ENCODE measurements around the gene EPHB4.

EPHB4 gene

DNA sequence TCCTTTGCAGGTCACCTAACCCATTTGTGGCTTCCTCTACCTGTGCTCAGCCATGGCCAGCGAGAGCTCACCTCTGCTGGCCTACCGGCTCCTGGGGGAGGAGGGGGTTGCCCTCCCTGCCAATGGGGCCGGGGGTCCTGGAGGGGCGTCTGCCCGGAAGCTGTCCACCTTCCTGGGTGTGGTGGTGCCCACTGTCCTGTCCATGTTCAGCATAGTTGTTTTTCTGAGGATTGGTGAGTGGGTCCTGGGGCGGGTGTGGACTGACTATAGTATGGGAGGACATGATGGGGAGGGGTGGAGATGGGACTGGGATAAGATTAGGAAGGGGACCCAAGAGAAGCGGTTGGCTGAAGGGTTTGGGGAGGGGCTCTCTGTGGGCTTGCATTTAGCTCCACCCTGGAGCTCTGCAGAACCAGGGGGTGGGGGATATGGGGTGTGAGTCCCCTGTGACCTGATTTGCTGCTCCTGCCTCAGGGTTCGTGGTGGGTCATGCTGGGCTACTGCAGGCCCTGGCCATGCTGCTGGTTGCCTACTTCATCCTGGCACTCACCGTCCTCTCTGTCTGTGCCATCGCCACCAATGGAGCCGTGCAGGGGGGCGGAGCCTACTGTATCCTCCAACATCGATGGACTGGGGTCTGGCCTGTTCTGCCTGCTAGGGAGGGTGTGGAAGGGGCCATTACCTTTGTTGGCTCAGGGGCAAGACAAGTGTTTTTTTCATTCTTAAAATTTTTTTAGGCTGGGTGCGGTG is 27.0 kb upstream of the EPHB4 start:
- no peak for DNase-seq

DNA sequence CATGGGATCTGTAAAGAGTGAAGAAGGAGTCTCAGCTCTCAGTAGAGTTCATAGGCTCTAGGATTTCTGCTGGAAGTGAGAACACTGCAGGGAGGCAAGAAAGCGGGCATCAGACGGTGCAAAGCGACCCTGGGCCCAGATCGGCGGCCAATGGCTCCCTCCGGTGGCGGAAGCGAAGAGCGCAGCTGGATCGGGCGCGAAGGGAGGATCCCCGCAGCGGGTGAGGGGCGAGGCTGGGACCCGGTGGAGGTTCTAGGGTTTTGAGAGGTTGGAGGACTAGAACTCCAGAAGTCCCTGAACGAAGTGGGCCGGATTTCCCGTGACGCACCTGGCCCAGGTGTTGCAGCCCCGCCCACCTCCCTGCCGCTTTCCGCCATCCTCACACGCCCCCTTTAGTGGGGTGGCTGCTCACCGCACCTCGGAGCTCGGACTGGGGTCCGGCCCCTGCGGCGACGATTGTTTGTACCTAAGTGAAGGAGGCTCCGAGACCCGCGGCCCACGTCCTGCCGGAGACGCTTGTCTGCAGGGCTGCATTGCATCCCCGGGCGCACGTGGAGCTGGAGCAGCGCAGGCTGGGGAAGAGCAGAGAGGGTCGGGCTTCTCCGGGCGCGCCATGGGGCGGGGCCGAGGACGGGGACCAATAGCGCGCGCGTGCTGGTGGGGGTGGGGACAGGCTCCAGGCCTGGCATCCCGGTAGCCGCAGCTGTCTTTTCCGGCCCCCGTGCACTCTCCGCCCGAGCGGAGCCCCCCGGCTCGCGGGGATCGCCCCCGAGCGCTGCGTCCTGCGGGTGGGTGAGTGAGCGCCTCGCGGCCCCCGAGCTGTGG is 24.9 kb upstream of the EPHB4 start, which contains the start of gene SLC12A9:
TSS of gene SLC12A9 (plus strand) at position 666 of the 825 bp plus-strand sequence. CDS start 1,485 bp downstream, outside the sequence.
- peak; percentile 81 to 84 for DNase-seq

DNA sequence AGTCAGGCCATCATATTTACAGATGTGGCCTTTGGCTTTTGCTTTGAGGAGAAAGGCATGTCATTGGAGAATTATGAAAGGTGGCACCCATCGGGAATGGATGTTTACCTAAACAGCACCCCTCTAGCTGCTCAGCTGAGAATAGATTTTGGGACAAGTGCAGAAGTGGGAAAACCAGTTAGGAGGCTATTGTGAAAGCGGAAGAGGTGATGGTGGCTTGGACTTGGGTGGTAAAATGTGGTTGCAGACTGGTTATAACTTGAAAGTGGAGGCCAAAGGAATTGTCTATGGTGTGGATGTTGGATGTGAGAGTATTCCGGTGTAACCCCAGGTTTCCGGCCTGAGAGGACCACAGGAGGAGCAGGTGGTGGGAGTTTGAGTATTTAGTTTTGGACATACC is 20.0 kb upstream of the EPHB4 start:
- DNase-seq, result no peak

DNA sequence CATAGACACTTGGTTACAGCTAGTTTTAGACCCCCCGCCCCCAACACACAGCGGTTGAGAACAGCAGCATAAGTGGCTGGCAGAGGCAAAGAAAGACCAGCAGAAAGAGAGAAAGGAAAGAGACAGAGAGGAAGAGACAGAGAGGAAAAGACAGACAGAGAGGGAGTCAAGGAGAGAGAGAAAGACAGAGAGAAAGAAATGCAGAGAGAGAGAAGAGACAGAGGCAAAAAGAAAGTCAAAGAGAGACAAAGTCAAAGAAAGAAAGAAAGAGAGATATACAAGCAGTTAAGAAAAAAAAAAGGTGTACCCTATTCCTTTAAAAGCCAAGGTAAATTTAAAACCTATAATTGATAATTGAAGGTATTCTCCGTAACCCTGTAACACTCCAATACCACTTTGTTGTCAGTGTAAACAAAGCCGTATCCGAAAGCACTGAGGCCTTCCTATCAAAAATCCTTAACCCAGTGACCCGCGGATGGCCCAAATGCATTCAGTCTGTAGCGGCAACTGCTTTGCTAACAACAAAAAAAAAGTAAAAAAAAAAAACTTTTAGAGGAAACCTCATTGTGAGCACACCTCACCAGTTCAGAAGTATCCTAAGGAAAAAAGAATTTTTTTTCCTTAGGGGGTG is 13.3 kb upstream of the EPHB4 start:
- no peak for DNase-seq

DNA sequence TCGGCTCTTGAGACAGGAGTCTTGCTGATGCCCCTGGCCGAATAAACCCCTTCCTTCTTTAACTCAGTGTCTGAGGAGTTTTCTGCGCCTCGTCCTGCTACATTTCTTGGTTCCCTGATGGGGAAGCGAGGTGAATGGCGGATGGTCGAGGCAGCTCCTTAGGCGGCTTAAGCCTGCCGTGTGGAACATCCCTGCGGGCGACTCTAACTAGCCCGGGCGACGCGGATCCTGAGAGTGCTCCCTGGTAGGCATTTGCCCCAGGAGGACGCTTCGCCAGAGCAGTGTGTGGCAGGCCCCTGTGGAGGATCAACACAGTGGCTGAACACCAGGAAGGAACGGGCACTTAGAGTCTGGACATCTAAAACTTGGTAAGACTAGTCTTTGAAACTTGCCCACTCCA is 12.0 kb upstream of the EPHB4 start:
- DNase-seq, result no peak

DNA sequence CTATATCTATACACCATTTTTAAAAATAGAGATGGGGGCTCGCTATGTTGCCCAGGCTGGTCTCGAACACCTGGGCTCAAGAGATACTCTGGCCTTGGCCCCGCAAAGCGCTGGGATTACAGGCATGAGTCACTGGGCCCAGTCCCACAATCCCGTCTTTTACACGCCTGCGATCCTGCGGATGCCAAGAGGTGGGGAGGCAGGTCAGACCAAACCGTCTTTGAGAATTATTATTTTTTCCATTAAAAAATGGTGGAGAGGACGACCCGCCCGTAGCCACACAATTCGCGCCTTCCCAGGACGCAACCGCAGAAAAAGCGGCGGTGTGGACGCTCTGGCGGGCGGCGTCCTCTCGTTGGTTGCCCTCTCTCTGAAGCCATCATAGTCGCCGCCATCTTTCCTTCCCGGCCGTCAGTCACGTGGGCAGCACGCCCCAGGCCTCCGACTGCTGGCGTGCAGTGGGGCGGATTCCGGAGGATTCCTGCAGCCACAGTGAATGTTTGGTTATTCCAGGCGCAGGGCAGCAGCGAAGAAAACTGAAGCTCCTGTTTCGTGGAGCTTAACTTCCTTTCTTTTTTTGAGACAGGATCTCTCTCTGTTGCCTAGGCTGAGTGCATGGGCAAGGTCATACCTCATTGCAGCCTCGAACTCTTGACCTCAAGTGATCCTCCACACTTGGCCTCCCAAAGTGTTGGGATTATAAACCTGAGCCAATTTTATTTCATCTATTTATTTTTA is 9.9 kb upstream of the EPHB4 start:
- peak; percentile 76 to 81 for DNase-seq

DNA sequence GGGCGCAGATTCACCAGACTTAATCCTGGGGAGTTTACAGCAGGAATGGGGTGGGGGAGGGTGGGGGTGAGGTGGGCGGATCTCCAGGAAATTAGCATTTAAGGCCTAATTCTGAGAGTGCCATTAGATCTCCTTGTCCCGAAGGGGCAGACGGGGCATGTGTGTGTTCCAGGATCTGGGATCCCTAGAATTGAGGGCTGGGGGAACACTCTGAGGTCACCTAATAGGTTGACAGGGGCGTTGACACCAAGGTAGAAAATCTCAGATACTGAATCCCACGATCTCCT is 9.4 kb upstream of the EPHB4 start:
- DNase-seq, result no peak

GRCh38 chr7:100835903-100836811 is 8.8 kb upstream of the EPHB4 start:
- DNase-seq, result no peak

DNA sequence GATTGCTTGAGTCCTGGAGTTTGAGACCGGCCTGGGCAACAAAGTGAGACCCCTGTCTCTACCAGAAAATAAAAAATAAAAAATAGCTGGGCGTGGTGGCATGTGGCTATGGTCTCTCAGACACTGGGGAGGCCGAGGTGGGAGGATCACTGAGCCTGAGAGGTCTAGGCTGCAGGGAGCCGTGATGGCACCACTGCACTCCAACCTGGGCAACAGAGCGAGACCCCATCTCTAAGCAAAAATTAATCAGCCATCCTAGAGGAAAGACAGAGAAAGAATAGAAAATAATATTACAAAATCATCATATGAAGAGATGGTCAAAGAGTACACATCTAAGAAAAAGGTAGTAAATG is 4.9 kb upstream of the EPHB4 start:
- DNase-seq, result no peak

DNA sequence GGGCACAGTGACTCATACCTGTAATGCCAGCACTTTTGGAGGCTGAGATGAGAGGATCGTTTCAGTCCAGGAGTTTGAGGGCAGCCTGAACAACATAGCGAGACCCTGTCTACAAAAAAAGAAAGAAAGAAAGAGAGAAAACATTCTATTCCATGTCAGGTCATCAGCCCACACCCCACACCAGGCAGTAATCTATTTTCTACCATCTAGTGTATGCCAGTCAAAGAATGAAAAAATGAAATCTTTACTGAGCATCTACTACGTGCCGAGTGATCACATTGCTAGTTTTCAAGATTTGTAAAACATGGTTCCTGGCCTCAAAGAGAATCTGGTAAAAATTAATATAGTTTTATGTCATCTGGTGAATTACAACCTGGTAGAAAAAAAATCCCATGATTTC is 3.1 kb upstream of the EPHB4 start:
- no peak for DNase-seq

DNA sequence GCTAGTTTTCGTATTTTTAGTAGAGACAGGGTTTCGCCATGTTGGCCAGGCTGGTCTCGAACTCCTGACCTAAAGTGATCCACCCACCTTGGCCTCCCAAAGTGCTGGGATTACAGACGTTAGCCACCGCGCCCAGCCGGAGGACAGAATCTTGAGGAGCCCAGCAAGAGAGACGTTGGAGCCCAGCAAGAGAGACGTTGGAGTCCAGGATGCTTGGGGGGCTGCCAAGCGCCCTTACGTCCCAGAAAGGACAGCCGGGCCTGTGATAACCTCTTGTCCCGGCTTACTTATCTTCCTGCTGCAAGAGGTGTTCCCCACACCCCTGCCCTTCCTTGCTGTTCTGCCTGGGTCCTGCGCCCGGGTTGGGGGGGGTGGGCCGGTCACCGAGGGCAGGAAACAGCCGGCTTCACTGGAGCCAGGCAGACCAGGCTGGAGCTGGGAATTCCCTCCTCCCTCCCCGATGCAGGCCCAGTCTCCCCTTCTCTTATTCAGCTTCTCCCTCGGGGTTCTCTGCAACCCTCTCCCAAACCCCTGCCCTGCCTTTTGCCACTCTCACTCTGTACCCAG is 1.9 kb upstream of the EPHB4 start:
- no peak for DNase-seq

GRCh38 chr7:100826514-100827329 is 601 bp downstream of the EPHB4 start:
- no peak for DNase-seq

DNA sequence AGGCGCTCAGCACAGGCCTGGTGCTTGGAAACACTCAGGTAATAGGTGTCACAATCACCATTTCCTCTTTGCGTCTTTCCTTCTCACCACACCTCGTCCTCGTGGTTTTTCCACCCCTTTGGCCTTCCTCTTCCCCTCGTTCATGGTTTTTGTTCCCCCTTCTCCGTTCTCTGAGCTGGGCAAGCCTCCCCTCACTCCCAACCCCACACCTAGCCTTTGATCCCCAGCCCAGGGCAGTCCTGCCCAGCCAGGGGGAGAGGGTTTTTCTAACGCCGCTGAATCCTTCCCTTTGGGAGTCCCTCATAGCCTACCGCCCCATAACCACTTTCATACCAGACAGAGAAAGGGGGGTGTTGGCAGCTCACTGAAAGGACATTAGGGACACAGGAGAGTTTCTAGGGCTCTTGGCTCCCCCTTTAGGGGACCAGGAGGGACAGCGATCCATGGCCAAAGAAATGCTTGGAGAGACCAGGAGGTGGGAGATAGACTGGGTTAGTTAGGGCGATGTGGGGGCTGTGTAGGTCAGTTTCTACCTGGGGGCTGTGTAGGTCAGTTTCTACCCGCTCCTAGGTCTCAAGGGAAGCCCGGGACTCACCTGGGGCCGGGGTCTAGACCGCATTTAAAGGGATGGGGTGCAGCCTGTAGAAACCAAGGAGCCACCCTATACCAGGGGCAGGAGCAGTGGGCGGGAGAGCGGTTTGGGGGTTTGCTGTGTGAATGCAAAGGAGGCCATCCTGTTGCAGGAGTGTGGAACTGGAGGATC is 1.4 kb downstream of the EPHB4 start:
- no peak for DNase-seq

DNA sequence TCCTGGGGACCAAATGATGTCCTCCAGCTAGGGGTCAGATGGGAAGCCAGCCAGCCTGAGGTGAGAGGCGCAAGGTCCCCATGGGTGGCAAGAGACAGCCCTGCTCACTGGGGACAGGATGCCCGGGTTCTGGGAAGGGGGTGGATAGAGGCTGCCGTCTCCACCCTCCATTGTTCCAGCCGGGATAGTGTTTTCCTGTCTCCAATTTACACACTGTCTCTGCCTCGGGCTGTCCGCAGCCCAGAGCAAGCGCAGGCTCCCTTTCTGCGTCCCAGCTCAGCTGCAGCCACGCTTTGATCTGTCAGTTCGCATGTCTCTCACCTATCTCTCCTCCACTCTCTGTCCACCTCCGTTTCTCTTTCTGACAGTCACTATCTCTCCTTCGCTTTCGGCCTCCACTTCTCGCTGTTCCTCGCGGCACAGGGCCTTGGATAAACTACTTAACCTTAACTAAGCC is 2.1 kb downstream of the EPHB4 start:
- DNase-seq, result no peak

- DNase-seq, result no peak
Observed at GRCh38 chr7:100824499-100825214, 2.7 kb downstream of the EPHB4 start.

DNA sequence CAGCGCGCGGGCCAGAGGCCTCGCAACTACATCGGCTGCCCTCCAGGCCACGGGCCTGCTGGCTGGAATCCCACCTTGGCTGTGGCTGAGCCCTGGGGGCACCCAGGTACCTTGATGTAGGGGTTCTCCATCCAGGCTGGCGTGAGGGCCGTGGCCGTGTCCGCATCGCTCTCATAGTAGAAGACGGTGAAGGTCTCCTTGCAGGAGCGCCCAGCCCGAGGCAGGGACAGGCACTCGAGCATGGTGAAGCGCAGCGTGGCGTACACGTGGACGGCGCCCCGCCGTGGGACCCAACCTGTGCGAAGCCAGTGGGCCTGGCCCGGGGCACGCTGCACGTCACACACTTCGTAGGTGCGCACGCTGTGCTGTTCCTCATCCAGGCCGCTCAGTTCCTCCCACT is 3.8 kb downstream of the EPHB4 start:
- no peak for DNase-seq

GRCh38 chr7:100823140-100823525 is 4.2 kb downstream of the EPHB4 start:
- no peak for DNase-seq

DNA sequence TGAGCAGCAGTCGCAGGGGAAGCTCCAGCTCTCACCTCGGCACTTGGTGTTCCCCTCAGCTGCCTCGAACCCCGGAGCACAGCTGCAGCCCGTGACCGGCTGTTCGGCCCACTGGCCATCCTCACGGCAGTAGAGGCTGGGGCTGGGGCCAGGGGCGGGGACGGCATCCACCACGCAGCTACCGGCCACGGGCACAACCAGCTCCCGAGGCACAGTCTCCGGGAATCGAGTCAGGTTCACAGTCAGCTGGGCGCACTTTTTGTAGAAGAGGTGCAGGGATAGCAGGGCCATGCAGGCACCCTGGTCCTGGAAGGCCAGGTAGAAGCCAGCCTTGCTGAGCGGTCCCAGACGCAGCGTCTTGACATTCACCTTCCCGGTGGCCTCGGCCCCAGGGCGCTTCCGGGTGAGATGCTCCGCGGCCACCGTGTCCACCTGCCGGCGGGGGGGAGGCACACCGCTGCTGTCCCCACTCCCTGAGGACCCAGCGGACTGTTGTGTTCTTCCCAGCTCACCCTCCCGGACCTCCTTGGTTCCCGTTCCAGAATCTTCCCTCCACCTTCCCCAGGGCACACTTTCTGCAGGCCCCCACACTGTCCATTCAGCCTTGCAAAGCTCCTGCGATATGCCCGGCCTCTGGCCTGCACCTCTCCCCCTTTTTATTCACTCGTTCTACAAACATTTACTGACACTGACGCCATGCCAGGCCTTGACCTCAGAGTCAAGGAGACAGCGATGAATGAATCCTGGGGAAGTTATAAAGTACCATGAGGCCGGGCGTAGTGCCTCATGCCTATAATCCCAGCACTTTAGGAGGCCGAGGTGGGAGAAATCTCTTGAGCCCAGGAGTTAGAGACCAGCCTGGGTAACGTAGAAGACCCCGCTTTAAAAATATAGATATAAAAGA is 4.8 kb downstream of the EPHB4 start:
- no peak for DNase-seq

Data from activated CD4-positive, alpha-beta T cell treated with anti-CD3 and anti-CD28 coated beads for 4 hours (primary cell).